Measurements from ENCODE around the gene SASH1.
A peak's percentile ranks its signal among the peaks of the same experiment; 100 is the strongest.

SASH1 gene

DNA sequence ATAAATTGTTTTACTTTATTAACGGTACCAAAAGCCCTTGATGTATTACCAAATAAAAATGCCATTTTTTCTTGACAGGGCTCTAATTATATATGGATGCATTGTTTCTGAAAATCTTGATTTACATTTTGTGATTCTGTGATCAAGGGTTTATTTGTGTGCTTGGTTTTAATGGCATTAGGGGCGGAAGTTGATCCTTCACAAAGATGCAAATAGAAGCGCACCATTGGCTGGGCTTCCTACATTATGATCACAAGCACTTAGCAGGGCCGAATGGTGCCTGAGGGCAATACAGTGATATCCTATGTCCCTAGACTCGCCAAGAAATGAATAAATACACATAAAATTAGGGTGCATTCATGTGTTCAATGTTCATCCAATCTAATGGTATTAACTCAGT lies 231.3 kb downstream of the SASH1 start:
- Histone ChIP-seq H3K4me3 (ENCODE audit: low read length) (no peak overlapping the region), H3F3A (ENCODE audit: insufficient read depth, low read length) (no peaks in the 10 kb centered on the region), H3K9me3 (replicated peaks; ENCODE audit: insufficient read depth, low read length) (no peaks in the 10 kb centered on the region), H3K27me3 (replicated peaks; ENCODE audit: insufficient read depth, low read length) (no peaks in the 10 kb centered on the region), H3K9ac (ENCODE audit: low read length) (no peak overlapping the region), H4K20me1 (ENCODE audit: insufficient read depth, low read length) (no peaks in the 10 kb centered on the region), H3K4me1 (ENCODE audit: low read length) (no peaks in the 10 kb centered on the region), H3K4me2 (ENCODE audit: low read depth, low read length) (no peak overlapping the region), H3K27ac (ENCODE audit: low read length) (no peak overlapping the region), H2AFZ (ENCODE audit: low read length) (no peak overlapping the region), H3K36me3 (replicated peaks; ENCODE audit: insufficient read depth, low read length) (no peaks in the 10 kb centered on the region), H3K79me2 (ENCODE audit: low read length) (no peaks in the 10 kb centered on the region), H3K9me2 (replicated peaks; ENCODE audit: insufficient read depth, low read length) (no peaks in the 10 kb centered on the region)
- TF ChIP-seq, protein P1, sequence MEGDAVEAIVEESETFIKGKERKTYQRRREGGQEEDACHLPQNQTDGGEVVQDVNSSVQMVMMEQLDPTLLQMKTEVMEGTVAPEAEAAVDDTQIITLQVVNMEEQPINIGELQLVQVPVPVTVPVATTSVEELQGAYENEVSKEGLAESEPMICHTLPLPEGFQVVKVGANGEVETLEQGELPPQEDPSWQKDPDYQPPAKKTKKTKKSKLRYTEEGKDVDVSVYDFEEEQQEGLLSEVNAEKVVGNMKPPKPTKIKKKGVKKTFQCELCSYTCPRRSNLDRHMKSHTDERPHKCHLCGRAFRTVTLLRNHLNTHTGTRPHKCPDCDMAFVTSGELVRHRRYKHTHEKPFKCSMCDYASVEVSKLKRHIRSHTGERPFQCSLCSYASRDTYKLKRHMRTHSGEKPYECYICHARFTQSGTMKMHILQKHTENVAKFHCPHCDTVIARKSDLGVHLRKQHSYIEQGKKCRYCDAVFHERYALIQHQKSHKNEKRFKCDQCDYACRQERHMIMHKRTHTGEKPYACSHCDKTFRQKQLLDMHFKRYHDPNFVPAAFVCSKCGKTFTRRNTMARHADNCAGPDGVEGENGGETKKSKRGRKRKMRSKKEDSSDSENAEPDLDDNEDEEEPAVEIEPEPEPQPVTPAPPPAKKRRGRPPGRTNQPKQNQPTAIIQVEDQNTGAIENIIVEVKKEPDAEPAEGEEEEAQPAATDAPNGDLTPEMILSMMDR (IDR thresholded peaks at IDR 0.05; ENCODE audit: low read length) = no peak
- no peak for TF ChIP-seq EZH2phosphoT487 (IDR thresholded peaks at IDR 0.05; ENCODE audit: low read length)
- TF ChIP-seq EZH2 (optimal IDR thresholded peaks at IDR 0.05; ENCODE audit: low read depth, low read length) = no peak
- no peak for DNase-seq

DNA sequence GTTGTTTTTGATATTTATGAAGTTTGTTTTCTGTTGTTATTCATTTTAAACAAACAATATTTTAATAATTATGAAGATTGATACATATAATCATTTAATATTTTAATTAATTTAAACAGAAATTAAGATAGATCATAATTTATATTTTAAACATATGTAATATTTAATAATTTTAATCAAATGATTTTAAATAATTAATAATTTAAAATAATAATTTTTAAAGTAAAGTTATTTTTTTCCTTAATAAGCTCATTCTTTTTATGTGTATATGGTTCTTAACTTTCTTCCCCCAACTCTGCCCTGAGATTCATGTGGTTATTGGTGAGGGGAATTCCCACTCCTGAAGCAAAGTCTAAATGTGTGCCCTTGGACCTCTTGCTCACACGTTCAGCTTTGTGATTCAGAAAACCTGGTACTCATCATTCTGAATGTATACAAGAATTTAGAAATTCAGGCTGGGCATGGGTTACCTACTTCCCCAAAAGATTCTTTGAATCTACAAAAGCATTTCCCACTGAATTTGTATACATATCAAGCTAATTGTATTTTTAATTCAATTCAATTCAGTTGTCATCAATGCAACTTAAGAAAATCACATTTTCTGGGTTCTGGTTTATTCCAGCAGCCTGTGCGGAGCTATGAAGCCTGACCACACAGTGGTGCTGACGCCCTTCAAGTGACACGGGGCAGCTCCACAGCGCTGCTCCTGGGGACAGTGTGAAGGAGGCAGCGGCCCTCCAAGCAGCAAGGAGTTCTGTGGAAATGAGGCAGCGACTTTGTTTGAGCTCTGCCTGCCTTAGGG lies 235.2 kb downstream of the SASH1 start:
- no peaks in the 10 kb centered on the region for H3K79me2 ChIP-seq (ENCODE audit: low read length)
- H3K9me2 ChIP-seq (replicated peaks; ENCODE audit: insufficient read depth, low read length) = no peaks in the 10 kb centered on the region
- no peak for TF ChIP-seq EZH2phosphoT487 (IDR thresholded peaks at IDR 0.05; ENCODE audit: low read length)
- TF ChIP-seq, protein P1 (IDR thresholded peaks at IDR 0.05; ENCODE audit: low read length) = peak; percentile 43
- H3K4me2 ChIP-seq (ENCODE audit: low read depth, low read length) = no peak overlapping the region
- no peaks in the 10 kb centered on the region for H3F3A ChIP-seq (ENCODE audit: insufficient read depth, low read length)
- H3K4me1 ChIP-seq (ENCODE audit: low read length) = no peaks in the 10 kb centered on the region
- H2AFZ ChIP-seq (ENCODE audit: low read length) = no peak overlapping the region
- H3K4me3 ChIP-seq (ENCODE audit: low read length) = no peak overlapping the region
- H3K27ac ChIP-seq (ENCODE audit: low read length) = no peak overlapping the region
- no peaks in the 10 kb centered on the region for H4K20me1 ChIP-seq (ENCODE audit: insufficient read depth, low read length)
- H3K36me3 ChIP-seq (replicated peaks; ENCODE audit: insufficient read depth, low read length) = no peaks in the 10 kb centered on the region
- no peak overlapping the region for H3K9ac ChIP-seq (ENCODE audit: low read length)
- H3K27me3 ChIP-seq (replicated peaks; ENCODE audit: insufficient read depth, low read length) = no peaks in the 10 kb centered on the region
- no peaks in the 10 kb centered on the region for H3K9me3 ChIP-seq (replicated peaks; ENCODE audit: insufficient read depth, low read length)
- DNase-seq = peak; percentile 9

DNA sequence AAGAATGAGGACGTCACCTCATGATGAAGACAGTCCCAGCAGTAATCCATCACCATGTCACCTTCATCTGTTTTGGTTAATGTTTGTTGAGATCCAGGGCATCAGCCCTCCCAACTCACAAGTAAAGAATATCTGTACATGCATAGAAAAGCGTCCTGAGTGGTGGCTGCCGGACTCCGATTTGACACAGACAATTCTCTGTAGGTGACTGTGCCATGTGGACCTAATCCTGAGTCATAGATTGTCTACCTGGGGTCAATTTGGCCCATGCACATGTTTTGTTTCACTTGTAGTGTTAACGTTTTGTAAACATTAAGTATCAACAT lies 235.8 kb downstream of the SASH1 start:
- H3K27ac ChIP-seq (ENCODE audit: low read length) = no peak overlapping the region
- H3K9me2 ChIP-seq (replicated peaks; ENCODE audit: insufficient read depth, low read length) = no peaks in the 10 kb centered on the region
- H3K27me3 ChIP-seq (replicated peaks; ENCODE audit: insufficient read depth, low read length) = no peaks in the 10 kb centered on the region
- TF ChIP-seq EZH2 (optimal IDR thresholded peaks at IDR 0.05; ENCODE audit: low read depth, low read length) = no peak
- no peak for TF ChIP-seq EZH2phosphoT487 (IDR thresholded peaks at IDR 0.05; ENCODE audit: low read length)
- TF ChIP-seq, protein P1 (IDR thresholded peaks at IDR 0.05; ENCODE audit: low read length) = no peak
- no peaks in the 10 kb centered on the region for H3K36me3 ChIP-seq (replicated peaks; ENCODE audit: insufficient read depth, low read length)
- H3K4me2 ChIP-seq (ENCODE audit: low read depth, low read length) = no peak overlapping the region
- H3K4me1 ChIP-seq (ENCODE audit: low read length) = no peaks in the 10 kb centered on the region
- no peaks in the 10 kb centered on the region for H4K20me1 ChIP-seq (ENCODE audit: insufficient read depth, low read length)
- H3K4me3 ChIP-seq (ENCODE audit: low read length) = no peak overlapping the region
- no peaks in the 10 kb centered on the region for H3K9me3 ChIP-seq (replicated peaks; ENCODE audit: insufficient read depth, low read length)
- no peak overlapping the region for H2AFZ ChIP-seq (ENCODE audit: low read length)
- no peaks in the 10 kb centered on the region for H3K79me2 ChIP-seq (ENCODE audit: low read length)
- no peaks in the 10 kb centered on the region for H3F3A ChIP-seq (ENCODE audit: insufficient read depth, low read length)
- no peak overlapping the region for H3K9ac ChIP-seq (ENCODE audit: low read length)
- DNase-seq = no peak
